ENCODE results near the gene RTKN2.

DNA sequence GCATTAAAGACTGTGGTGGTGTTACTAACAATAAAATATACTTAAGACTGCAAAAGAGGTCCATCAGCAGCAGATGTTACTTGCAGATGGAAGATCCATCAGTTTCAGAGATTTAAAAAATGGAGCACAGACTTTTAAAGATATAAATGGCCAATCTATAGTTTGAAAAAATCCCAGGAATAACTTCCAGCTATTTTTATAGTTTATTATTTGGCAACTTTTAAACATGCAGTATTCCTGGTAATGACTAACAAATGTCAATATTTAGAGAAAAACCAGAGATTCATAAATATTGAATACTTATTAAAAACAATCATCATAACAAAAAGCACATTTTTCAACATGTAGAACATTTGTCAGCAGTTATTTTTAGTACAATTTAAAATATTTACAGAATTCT, 30.7 kb downstream of the RTKN2 start:
- TF ChIP-seq, protein P1, sequence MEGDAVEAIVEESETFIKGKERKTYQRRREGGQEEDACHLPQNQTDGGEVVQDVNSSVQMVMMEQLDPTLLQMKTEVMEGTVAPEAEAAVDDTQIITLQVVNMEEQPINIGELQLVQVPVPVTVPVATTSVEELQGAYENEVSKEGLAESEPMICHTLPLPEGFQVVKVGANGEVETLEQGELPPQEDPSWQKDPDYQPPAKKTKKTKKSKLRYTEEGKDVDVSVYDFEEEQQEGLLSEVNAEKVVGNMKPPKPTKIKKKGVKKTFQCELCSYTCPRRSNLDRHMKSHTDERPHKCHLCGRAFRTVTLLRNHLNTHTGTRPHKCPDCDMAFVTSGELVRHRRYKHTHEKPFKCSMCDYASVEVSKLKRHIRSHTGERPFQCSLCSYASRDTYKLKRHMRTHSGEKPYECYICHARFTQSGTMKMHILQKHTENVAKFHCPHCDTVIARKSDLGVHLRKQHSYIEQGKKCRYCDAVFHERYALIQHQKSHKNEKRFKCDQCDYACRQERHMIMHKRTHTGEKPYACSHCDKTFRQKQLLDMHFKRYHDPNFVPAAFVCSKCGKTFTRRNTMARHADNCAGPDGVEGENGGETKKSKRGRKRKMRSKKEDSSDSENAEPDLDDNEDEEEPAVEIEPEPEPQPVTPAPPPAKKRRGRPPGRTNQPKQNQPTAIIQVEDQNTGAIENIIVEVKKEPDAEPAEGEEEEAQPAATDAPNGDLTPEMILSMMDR (IDR thresholded peaks at IDR 0.05 in 8 of 11, conservative IDR thresholded peaks at IDR 0.05 in 3 of 11): no peak
- TF ChIP-seq POLR2AphosphoS5 (IDR thresholded peaks at IDR 0.05): no peak
- TF ChIP-seq POLR2A (IDR thresholded peaks at IDR 0.05): no peak
